ENCODE measurements around the gene EPS8.

DNA sequence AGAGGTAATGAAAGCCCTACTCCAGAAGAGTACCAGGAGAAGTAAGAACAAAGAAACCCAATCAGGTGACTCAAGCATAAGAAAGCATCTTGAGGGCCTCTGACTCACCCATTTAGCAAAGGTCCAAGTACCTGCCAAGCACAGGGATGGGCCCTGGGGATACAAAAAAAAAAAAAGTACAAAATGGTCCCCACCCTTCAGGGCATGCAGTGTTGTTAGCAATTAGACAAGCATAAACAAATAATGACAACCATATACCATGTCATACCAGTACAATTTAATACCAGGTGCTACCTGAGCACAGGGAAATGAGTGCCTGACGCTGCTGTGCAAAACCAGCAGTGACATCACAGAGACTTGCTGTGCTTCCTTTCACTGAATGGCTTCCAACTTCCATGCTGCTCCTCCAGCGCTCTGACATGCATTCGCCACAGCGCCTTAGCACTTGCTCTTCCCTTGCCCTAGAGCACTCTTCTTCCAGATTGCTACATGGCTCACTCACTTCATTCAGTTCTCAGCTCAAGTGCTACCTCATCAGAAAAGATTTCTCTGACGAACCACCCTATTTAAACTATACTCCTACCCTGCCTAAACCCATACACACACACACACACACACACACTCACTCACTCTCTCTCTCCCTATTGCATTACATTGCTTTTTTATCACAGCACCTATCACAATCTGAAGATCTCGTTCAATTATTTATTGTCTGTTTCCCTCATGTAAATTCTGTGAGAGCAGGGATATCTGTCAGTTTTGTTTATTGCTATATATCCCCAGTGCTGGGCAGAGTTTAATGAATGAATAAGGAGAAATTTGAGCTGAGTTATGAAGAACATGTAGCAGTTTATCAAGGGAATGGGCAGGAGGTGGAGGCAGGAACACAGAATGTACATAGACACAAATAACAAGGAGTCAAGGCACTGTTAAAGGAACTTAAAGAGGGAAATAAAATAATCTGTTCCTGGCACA is 12.9 kb upstream of the EPS8 start:
- TF ChIP-seq, protein P1, sequence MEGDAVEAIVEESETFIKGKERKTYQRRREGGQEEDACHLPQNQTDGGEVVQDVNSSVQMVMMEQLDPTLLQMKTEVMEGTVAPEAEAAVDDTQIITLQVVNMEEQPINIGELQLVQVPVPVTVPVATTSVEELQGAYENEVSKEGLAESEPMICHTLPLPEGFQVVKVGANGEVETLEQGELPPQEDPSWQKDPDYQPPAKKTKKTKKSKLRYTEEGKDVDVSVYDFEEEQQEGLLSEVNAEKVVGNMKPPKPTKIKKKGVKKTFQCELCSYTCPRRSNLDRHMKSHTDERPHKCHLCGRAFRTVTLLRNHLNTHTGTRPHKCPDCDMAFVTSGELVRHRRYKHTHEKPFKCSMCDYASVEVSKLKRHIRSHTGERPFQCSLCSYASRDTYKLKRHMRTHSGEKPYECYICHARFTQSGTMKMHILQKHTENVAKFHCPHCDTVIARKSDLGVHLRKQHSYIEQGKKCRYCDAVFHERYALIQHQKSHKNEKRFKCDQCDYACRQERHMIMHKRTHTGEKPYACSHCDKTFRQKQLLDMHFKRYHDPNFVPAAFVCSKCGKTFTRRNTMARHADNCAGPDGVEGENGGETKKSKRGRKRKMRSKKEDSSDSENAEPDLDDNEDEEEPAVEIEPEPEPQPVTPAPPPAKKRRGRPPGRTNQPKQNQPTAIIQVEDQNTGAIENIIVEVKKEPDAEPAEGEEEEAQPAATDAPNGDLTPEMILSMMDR (IDR thresholded peaks at IDR 0.05), result no peak
- no peak for TF ChIP-seq POLR2A (IDR thresholded peaks at IDR 0.05)
